ENCODE results near the gene EPB41L4A. TPM values are rescaled to one million over a fixed set of nuclear protein-coding genes. Genes with fewer than 3 reads are reported as not detected.
A peak's percentile ranks its signal among the peaks of the same experiment; 100 is the strongest.
"Not testable (repeated sequence)": the region's sequence is repeated elsewhere in the genome, so short reads cannot be mapped to it uniquely, and the experiment has no call there.

The EPB41L4A gene
- total RNA-seq, 1 experiment from 2014 or later = 0.87 TPM

DNA sequence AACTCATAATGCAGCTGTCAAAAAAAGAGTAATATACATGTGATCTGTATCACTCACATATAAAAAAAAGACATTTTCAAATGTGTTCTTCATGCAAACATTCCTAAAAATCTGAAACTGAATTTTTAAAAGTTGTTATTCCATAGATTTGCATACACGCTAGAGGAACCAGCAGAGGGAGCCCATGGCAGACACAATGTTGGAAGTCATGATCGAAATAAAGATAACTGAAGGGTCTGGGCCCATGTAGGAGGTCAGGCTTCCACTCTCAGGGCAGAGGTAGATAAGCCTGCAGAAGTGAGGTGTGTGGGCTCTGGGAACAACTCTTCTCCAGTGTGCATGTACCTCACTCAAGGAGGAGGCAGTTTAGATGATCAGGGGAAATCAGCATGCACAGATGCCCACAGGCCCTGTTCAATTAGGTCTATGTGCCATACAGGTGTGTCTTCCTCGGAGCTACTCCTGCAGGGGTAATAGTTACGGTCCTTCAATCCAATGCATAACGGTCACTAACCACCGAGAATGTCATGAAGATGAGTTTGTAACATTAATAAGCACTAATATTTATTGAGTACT, 208.6 kb downstream of the EPB41L4A start:
- Histone ChIP-seq H3K9me3 (ENCODE audit: control insufficient read depth, insufficient read depth, low read depth, low read length) (no peaks in the 10 kb centered on the region), H3K36me3 (ENCODE audit: control insufficient read depth, insufficient read depth, low read length) (no peaks in the 10 kb centered on the region), H3K4me3 (ENCODE audit: low read depth in 2 of 2, low read length in 2 of 2) (no peak overlapping the region), H3K27ac (ENCODE audit: low read length) (no peak overlapping the region), H3K4me1 (ENCODE audit: control insufficient read depth, insufficient read depth, low read length) (no peaks in the 10 kb centered on the region), H3K27me3 (ENCODE audit: control insufficient read depth, insufficient read depth, low read length) (no peaks in the 10 kb centered on the region)
- CTCF ChIA-PET = interaction anchor here (1.0 kb wide), 1 partner anchor 210 kb away, joined by 3 read pairs; no protein-coding TSS in a partner anchor
- DNase-seq (ENCODE audit: low read depth, low spot score) (no peak), ATAC-seq (peak; percentile 65; the same call in 1 of the 2 replicates)
- no TSS peak for BruUV-seq (replicated peaks)
- peak; percentile 74 for TF ChIP-seq CTCF (IDR thresholded peaks at IDR 0.05)
- TF ChIP-seq SIN3A (IDR thresholded peaks at IDR 0.05; ENCODE audit: borderline replicate concordance, insufficient read depth, low read depth, low read length) = no peak
- in situ Hi-C loops (cut with HindIII; ENCODE audit: low pct_unique_long_range_greater_than_20kb, low sequenced_read_pairs) (no loop called here), intact Hi-C loops (cut with micrococcal nuclease; ENCODE audit: unreplicated experiment) (loop anchor here (1.0 kb wide), 1 partner anchor 210 kb away; no protein-coding TSS in a partner anchor)
- POLR2A ChIA-PET = no interaction called here

- BruUV-seq (replicated peaks) = no TSS peak
- TF ChIP-seq POLR2AphosphoS5 (IDR thresholded peaks at IDR 0.05; ENCODE audit: low read depth, low read length) = no peak
- no peak for TF ChIP-seq TCF7L2 (IDR thresholded peaks at IDR 0.05; ENCODE audit: low read depth, low read length)
- TF ChIP-seq, protein P1, sequence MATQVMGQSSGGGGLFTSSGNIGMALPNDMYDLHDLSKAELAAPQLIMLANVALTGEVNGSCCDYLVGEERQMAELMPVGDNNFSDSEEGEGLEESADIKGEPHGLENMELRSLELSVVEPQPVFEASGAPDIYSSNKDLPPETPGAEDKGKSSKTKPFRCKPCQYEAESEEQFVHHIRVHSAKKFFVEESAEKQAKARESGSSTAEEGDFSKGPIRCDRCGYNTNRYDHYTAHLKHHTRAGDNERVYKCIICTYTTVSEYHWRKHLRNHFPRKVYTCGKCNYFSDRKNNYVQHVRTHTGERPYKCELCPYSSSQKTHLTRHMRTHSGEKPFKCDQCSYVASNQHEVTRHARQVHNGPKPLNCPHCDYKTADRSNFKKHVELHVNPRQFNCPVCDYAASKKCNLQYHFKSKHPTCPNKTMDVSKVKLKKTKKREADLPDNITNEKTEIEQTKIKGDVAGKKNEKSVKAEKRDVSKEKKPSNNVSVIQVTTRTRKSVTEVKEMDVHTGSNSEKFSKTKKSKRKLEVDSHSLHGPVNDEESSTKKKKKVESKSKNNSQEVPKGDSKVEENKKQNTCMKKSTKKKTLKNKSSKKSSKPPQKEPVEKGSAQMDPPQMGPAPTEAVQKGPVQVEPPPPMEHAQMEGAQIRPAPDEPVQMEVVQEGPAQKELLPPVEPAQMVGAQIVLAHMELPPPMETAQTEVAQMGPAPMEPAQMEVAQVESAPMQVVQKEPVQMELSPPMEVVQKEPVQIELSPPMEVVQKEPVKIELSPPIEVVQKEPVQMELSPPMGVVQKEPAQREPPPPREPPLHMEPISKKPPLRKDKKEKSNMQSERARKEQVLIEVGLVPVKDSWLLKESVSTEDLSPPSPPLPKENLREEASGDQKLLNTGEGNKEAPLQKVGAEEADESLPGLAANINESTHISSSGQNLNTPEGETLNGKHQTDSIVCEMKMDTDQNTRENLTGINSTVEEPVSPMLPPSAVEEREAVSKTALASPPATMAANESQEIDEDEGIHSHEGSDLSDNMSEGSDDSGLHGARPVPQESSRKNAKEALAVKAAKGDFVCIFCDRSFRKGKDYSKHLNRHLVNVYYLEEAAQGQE (IDR thresholded peaks at IDR 0.05; ENCODE audit: insufficient read depth in 1 of 2, low read depth in 2 of 2, low read length in 1 of 2) = no peak
- no peak for TF ChIP-seq SIN3A (IDR thresholded peaks at IDR 0.05; ENCODE audit: borderline replicate concordance, insufficient read depth, low read depth, low read length)
- no peak for TF ChIP-seq CTCF (IDR thresholded peaks at IDR 0.05)
- Histone ChIP-seq H3K4me1 (ENCODE audit: control insufficient read depth, insufficient read depth, low read length) (no peaks in the 10 kb centered on the region), H3K36me3 (ENCODE audit: control insufficient read depth, insufficient read depth, low read length) (no peaks in the 10 kb centered on the region), H3K9me3 (ENCODE audit: control insufficient read depth, insufficient read depth, low read depth, low read length) (no peaks in the 10 kb centered on the region), H3K27me3 (ENCODE audit: control insufficient read depth, insufficient read depth, low read length) (no peaks in the 10 kb centered on the region), H3K27ac (ENCODE audit: low read length) (no peak overlapping the region), H3K4me3 (ENCODE audit: low read depth in 2 of 2, low read length in 2 of 2) (no peak overlapping the region)
- DNase-seq (ENCODE audit: low read depth, low spot score) = no peak
- CTCF ChIA-PET = no interaction called here
- in situ Hi-C loops (cut with HindIII; ENCODE audit: low pct_unique_long_range_greater_than_20kb, low sequenced_read_pairs) (no loop called here), intact Hi-C loops (cut with micrococcal nuclease; ENCODE audit: unreplicated experiment) (no loop called here)
- POLR2A ChIA-PET = no interaction called here
- ATAC-seq = no peak
These were observed 210.1 kb downstream of the EPB41L4A start for GRCh38 chr5:112208699-112209615.

- H3K27me3 ChIP-seq (ENCODE audit: control insufficient read depth, insufficient read depth, low read length); DNase-seq (ENCODE audit: low read depth, low spot score); in situ Hi-C loops (cut with HindIII; ENCODE audit: low pct_unique_long_range_greater_than_20kb, low sequenced_read_pairs); ATAC-seq; CTCF ChIA-PET; BruUV-seq (replicated peaks); POLR2A ChIA-PET; H3K4me3 ChIP-seq (ENCODE audit: low read depth in 2 of 2, low read length in 2 of 2); intact Hi-C loops (cut with micrococcal nuclease; ENCODE audit: unreplicated experiment); H3K9me3 ChIP-seq (ENCODE audit: control insufficient read depth, insufficient read depth, low read depth, low read length); H3K36me3 ChIP-seq (ENCODE audit: control insufficient read depth, insufficient read depth, low read length); H3K27ac ChIP-seq (ENCODE audit: low read length); H3K4me1 ChIP-seq (ENCODE audit: control insufficient read depth, insufficient read depth, low read length): not testable (repeated sequence)
These were observed 210.9 kb downstream of the EPB41L4A start for GRCh38 chr5:112208195-112208594.
